Calu3 (cell line): ENCODE results near the gene GSG1. TPM values are rescaled to one million over a fixed set of nuclear protein-coding genes. Genes with fewer than 3 reads are reported as not detected.

Source experiments
- BruUV-seq: library from RNA; stranded (reverse); fragments of 400-500 nt; replicated peaks from 2 replicates; lab custom pipeline; 2021; lab: Mats Ljungman, UMichigan
- CTCF ChIA-PET: fragments of 300-600 bp; sonication (Branson Sonifier 250); formaldehyde crosslinking; loops from one replicate; lab custom pipeline; 2022; ENCODE audit warnings: antibody characterized with exemption; lab: Charles Lee
- DNase-seq: peaks from one replicate; pipeline ENCODE4 v3.0.0; 2022
- H3K27ac Mint-ChIP-seq: one replicate; pipeline ENCODE4 v1.8.0; 2022; ENCODE audit warnings: mixed read lengths; ENCODE audit not compliant: unreplicated experiment
- H3K27me3 Mint-ChIP-seq: one replicate; pipeline ENCODE4 v1.8.0; 2022; ENCODE audit warnings: mixed read lengths; ENCODE audit not compliant: unreplicated experiment
- H3K36me3 Mint-ChIP-seq: one replicate; pipeline ENCODE4 v1.8.0; 2022; ENCODE audit warnings: mild to moderate bottlenecking, moderate library complexity, mixed read lengths; ENCODE audit not compliant: insufficient read depth, unreplicated experiment
- H3K4me1 Mint-ChIP-seq: one replicate; pipeline ENCODE4 v1.8.0; 2022; ENCODE audit warnings: mild to moderate bottlenecking, low read depth, mixed read lengths; ENCODE audit not compliant: unreplicated experiment
- H3K4me3 Mint-ChIP-seq: one replicate; pipeline ENCODE4 v1.8.0; 2022; ENCODE audit warnings: mild to moderate bottlenecking, low read depth, moderate library complexity, mixed read lengths; ENCODE audit not compliant: unreplicated experiment
- H3K9me3 Mint-ChIP-seq: one replicate; pipeline ENCODE4 v1.8.0; 2022; ENCODE audit warnings: low read depth, mixed read lengths; ENCODE audit not compliant: unreplicated experiment
- intact Hi-C: fragments of 100-400 bp; cut with micrococcal nuclease; formaldehyde crosslinking; loops from one replicate; pipeline ENCODE4 v1.10.0; 2022; ENCODE audit not compliant: unreplicated experiment
- total RNA-seq: library from RNA; stranded (reverse); gene quantifications from 2 replicates; pipeline ENCODE4 v1.2.3, GENCODE V29; 2022
- TF ChIP-seq, protein P1 (sequence below): fragments of 200-600 bp; IDR thresholded peaks from one replicate; pipeline ENCODE4 v1.8.0; 2022; ENCODE audit warnings: antibody characterized with exemption; ENCODE audit not compliant: unreplicated experiment

Gene GSG1
- total RNA-seq, 1 experiment from 2014 or later = not detected

DNA sequence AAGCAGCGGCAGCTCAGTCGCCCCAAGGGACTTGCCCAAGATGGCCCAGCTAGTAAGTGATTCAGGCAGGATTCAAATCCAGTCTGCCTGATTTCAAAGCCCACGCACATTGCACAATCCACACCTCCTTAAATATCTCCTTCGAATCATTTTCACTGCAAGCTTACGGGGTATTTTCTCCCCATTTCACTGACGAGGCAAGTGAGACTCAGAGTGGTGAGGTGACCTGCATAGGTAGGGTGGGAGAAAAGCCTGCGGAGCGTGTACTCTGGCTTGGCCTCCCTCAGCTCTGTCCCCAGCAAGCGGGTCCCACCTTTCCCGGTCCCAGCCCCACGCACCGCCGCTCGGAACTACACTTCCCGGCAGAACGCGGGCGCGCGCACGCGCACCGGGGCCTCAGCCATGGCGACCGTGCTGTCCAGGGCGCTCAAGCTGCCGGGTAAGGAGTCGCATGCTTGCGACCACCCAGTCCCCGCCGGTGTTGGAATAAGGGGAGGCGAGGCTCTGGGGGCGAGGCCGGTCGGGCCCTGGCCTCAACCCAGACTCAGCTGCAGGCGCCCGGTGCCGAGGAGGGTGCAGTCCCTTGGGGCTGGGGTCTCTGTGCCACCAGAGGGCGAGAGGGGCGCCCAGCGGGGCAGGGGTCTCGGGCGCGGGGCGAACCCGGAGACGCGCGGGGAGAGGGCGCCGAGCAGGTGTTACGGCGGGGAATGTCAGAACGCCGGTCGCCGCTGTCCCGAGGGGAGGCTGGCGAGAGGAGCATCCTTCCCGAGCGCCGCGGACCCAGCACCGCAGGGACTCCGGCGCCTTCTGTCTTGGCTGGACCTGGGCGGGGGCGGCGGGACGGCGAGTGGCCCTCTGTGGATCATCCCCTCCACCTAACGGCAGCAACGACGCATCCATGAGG is 59.2 kb downstream of the GSG1 start, which contains the start of gene FAM234B:
FAM234B (plus strand) TSS at position 380 of the 904 bp plus-strand sequence; CDS start at position 403, 23 bp downstream.
- CTCF ChIA-PET = interaction anchor here (0.6 to 1.5 kb wide), 2 partner anchors 39 to 767 kb away, joined by 5 to 7 read pairs; no protein-coding TSS in a partner anchor

DNA sequence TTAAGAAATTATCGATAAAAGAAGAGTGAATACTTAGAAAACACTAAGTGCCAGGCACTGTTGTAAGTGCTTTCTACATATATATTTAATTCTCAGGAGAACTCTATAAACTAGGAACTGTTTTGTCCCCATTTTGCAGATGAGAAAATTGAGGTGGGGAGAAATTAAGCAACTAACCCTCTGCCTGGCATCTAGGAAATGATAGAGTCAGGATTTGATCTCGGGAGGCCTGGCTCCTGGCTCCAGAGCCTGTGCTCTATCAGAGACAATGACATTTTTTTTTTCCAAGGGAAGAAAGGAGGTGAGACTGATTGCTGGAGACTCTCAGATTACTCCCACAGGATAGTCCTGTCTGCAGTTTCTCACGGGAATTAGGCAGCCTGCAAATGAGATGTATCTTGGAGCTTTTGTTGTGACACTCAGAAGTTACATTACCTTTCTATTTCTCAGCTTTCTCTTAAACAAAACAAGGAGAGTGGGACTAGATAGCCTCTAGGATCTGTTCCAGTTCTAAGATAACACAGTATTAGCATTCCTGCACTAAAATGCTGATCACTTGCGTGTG is 60.7 kb downstream of the GSG1 start:
- Mint-ChIP-seq H3K27me3 (peaks cover 62% of the 10 kb centered on the region), H3K9me3 (no peaks in the 10 kb centered on the region), H3K27ac (no peak overlapping the region), H3K4me1 (no peaks in the 10 kb centered on the region), H3K36me3 (peaks cover 11% of the 10 kb centered on the region), H3K4me3 (no peak overlapping the region)
- no TSS peak for BruUV-seq
- CTCF ChIA-PET = interaction anchor here (1.5 kb wide), 1 partner anchor 37 kb away, joined by 5 read pairs; no protein-coding TSS in a partner anchor
- intact Hi-C loops = no loop called here
- DNase-seq = no peak
- TF ChIP-seq, protein P1, sequence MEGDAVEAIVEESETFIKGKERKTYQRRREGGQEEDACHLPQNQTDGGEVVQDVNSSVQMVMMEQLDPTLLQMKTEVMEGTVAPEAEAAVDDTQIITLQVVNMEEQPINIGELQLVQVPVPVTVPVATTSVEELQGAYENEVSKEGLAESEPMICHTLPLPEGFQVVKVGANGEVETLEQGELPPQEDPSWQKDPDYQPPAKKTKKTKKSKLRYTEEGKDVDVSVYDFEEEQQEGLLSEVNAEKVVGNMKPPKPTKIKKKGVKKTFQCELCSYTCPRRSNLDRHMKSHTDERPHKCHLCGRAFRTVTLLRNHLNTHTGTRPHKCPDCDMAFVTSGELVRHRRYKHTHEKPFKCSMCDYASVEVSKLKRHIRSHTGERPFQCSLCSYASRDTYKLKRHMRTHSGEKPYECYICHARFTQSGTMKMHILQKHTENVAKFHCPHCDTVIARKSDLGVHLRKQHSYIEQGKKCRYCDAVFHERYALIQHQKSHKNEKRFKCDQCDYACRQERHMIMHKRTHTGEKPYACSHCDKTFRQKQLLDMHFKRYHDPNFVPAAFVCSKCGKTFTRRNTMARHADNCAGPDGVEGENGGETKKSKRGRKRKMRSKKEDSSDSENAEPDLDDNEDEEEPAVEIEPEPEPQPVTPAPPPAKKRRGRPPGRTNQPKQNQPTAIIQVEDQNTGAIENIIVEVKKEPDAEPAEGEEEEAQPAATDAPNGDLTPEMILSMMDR = no peak

More for the DNA sequence above, 59.2 kb downstream of the GSG1 start, which contains the start of gene FAM234B:
- Mint-ChIP-seq H3K27ac (no peak within 1 kb of the TSS), H3K4me3 (peak within 1 kb of the TSS; percentile 80), H3K36me3 (peaks cover 11% of the 10 kb centered on the region), H3K27me3 (peaks cover 48% of the 10 kb centered on the region), H3K4me1 (no peaks in the 10 kb centered on the region), H3K9me3 (no peaks in the 10 kb centered on the region)
- DNase-seq = peak; percentile 81
- TF ChIP-seq, protein P1 = no peak
- BruUV-seq = no TSS peak
- intact Hi-C loops = no loop called here

DNA sequence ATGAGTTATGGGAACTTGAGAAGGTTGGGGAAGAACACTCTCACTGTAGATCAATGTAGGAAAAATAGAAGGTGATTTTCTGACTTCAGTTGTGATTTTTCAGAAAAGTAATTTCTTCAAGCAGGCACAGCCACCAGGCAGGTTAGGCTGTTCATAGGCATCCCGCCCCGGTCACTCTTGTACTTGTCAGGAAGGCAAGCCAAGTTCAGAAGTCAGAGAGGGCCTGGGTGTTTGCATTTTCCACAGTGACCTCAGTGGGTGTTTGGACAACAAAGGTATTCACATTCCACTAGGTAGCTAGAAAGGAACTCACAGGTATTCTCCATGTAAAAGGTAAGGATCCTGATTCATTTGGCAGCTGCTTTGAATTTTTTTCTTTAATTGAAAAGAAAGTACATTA is 62.2 kb downstream of the GSG1 start:
- Mint-ChIP-seq H3K4me1 (no peaks in the 10 kb centered on the region), H3K27me3 (peaks cover 77% of the 10 kb centered on the region)
- intact Hi-C loops = no loop called here

DNA sequence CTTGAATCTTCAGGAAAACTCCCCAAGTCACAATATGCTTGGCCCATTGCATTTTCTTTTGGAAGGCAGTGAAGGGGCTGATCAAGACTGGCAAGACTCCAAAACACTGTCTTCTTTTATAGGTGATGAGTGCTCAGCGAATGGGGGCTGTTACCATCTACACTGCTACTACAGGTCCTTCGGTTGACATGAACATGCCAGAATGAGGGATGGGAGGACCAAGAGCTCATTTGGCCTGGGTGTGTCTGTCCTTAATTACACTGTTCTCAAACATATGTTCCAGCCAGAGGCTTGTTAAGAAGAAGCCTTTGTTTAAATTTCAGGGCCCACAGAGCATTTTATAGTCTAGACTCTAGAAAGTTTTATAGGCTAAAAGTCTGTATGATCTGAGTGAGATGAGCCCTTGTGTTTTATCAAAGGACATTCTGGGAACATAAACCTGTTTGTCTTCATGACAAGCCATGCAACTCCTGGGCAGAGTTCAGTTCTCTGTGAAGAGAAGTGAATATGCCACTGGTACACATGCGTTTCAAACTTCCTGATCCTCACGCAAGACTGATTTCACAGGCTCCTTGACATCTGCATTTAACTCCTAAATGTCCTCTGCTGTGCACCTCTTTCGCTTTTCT is 64.0 kb downstream of the GSG1 start:
- Mint-ChIP-seq H3K36me3 (peaks cover 7% of the 10 kb centered on the region), H3K27me3 (peaks cover 84% of the 10 kb centered on the region), H3K4me3 (no peak overlapping the region), H3K4me1 (no peaks in the 10 kb centered on the region), H3K9me3 (no peaks in the 10 kb centered on the region), H3K27ac (no peak overlapping the region)
- TF ChIP-seq, protein P1 = no peak
- DNase-seq = no peak
- CTCF ChIA-PET = interaction anchor here (1.6 kb wide), 1 partner anchor 172 kb away, joined by 8 read pairs; no protein-coding TSS in a partner anchor
- intact Hi-C loops = no loop called here
- no TSS peak for BruUV-seq

More for the DNA sequence above, 62.2 kb downstream of the GSG1 start:
- CTCF ChIA-PET = no interaction called here
- Mint-ChIP-seq H3K36me3 (peaks cover 11% of the 10 kb centered on the region), H3K4me3 (no peak overlapping the region), H3K9me3 (no peaks in the 10 kb centered on the region), H3K27ac (no peak overlapping the region)
- no peak for DNase-seq
- TF ChIP-seq, protein P1 = no peak
- no TSS peak for BruUV-seq
